ENCODE measurements around the gene ADGRG3.
A peak's percentile ranks its signal among the peaks of the same experiment; 100 is the strongest.

ADGRG3 gene, protein sequence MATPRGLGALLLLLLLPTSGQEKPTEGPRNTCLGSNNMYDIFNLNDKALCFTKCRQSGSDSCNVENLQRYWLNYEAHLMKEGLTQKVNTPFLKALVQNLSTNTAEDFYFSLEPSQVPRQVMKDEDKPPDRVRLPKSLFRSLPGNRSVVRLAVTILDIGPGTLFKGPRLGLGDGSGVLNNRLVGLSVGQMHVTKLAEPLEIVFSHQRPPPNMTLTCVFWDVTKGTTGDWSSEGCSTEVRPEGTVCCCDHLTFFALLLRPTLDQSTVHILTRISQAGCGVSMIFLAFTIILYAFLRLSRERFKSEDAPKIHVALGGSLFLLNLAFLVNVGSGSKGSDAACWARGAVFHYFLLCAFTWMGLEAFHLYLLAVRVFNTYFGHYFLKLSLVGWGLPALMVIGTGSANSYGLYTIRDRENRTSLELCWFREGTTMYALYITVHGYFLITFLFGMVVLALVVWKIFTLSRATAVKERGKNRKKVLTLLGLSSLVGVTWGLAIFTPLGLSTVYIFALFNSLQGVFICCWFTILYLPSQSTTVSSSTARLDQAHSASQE

DNA sequence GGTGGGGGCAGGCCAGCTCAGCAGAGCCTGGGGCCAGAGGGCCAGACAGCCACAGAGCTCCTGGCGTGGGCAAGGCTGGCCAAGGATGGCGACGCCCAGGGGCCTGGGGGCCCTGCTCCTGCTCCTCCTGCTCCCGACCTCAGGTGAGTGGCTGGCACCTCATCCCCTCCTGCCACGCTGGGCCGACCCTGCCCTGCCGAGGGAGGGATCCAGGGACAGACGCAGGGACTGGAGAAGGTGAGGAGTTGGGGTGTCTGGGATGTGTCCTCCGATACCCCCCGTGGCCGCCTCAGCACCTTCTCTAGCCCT is at the start of gene ADGRG3:
ADGRG3 (plus strand) TSS at position 44 of the 309 bp plus-strand sequence; CDS start at position 86, 42 bp downstream.
- DNase-seq (ENCODE audit: low spot score) (no peak), FAIRE-seq (no peak)

DNA sequence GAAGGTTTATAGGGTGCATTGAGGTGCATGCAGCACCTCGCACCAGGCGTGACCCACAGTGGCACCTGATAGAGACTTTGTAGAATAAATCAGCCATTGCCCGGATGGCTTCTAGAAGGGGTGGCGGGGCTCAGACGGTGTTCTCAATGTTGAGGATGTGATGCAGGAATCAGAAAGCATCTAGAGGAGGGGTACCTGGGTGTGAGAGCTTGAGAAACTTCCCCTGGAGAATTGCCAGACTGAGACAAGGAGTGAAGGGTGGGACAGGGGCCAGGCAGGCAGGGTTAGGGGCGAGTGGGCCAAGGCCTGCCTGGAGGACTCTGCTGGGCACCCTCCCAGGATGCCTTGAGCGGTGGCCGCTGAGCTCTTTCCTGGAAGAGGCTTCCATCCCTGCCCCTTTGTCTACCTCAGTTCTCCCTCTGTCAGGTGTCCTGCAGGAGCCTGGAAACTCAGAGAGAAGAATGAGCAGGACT is 48.9 kb upstream of the ADGRG3 start:
- no peak for DNase-seq (ENCODE audit: low spot score)
- no peak for FAIRE-seq

DNA sequence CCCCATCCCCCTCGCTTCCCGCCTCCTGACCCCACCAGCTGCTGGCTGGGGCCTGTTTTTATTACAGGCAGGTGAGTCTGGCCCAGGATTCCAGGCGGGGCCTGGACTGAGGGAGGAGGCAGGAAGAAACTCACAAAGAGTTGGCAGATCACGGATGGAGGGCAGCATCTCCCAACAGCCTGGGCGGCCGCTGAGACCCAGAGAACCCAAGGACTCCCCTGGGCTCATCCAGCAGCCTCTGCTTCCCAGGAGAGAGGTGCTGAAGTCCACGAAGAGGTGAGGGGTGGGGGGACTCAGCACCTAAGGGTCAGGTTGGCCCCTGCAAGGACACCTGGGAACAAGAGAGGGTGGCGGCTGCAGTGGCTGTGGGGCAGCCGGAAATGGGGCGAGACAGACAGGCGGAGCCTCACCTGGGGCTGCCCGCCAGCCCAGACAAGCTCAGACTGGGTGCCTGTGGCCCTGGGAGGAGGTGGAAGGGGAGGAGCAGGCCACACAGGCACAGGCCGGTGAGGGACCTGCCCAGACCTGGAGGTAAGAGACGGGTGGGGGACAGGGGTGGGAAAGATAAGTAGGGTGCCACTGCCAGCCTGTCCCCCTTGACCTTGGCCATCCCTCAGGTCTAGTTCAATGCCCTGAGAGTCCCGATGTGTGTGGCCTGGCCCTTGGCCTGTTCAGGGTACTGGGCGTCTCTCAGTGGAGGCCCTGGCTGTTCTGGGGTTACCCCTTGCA is 48.3 kb upstream of the ADGRG3 start:
- FAIRE-seq: no peak
- DNase-seq (ENCODE audit: low spot score): peak; percentile 38

- FAIRE-seq (no peak), DNase-seq (ENCODE audit: low spot score) (no peak)
Measured at GRCh38 chr16:57620335-57621231, 47.5 kb upstream of the ADGRG3 start.

DNA sequence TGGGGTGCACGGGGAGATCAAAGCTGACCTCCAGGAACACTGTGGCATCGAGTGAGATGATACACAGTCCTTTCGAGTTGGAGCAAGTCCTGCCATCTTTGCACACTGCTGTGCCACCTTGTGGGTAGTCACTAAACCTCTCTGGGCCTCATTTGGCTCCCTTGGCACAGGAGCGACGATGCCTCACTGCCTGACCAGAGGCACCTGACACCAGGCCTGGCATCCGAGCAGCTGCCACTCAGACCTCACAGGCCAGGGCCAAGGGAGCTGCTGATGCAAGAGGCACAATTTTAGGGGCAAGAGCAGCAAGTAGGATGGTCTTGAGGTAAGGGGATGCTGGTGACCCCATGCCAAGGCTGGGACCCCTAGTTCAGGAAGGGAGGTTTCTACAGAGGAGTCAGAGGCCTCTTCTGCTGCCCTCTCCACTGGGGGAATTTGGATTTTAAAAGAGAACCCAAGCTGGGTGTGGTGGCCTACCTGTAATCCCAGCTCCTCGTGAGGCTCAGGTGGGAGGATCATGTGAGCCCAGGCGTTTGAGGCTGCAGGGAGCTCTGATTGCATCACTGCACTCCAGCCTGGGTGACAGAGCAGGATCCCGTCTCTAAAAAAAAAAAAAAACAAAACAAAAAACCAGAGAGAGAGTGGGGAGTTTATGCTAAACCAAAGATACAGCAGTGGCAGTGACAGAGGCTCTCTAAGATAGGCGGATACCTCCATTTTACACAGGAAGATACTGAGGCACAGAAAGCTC is 46.4 kb upstream of the ADGRG3 start:
- no peak for DNase-seq (ENCODE audit: low spot score)
- no peak for FAIRE-seq

DNA sequence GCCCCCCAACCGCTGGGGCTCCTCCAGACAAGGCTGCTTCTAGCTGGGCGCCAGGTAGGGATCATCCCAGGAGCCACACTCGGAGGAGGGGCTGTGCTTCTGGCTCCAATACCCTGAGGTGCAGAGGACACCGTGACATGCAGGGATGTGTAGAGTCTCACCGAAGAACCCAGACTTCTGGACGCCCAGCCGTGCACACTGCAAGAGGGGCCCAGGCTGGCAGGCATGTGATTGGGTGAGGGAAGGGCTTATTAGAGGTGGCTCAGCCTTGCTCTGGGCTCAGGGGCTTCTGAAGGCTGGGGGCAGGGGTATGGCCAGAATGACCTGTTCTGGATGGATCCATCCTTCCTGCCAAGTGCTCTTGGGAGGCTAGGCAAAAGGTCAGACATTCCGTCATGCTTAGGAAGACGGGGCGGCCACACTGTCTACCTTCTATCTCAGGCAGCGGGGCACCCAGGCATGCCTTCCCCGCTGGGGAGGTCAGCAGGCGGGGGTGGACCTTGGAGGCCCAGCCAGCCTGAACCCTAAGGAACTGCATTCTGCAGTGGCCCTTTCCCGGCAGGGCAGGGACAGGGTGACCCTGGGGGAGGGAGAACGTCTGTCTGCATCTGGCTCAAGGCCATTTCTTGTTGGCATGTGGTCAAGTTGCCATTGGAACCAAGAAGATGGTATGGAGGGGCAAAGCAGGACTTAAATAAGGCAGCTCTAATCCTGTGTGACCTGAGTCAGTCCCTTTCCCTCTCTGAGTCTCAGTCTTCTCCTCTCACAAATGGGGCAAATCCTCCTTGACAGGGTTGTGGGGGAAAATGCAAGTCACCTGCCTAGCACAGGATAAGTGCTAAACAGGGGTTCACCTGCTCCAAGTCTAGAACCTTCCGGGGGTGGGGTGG is 45.5 kb upstream of the ADGRG3 start:
- no peak for FAIRE-seq
- DNase-seq (ENCODE audit: low spot score): no peak

DNA sequence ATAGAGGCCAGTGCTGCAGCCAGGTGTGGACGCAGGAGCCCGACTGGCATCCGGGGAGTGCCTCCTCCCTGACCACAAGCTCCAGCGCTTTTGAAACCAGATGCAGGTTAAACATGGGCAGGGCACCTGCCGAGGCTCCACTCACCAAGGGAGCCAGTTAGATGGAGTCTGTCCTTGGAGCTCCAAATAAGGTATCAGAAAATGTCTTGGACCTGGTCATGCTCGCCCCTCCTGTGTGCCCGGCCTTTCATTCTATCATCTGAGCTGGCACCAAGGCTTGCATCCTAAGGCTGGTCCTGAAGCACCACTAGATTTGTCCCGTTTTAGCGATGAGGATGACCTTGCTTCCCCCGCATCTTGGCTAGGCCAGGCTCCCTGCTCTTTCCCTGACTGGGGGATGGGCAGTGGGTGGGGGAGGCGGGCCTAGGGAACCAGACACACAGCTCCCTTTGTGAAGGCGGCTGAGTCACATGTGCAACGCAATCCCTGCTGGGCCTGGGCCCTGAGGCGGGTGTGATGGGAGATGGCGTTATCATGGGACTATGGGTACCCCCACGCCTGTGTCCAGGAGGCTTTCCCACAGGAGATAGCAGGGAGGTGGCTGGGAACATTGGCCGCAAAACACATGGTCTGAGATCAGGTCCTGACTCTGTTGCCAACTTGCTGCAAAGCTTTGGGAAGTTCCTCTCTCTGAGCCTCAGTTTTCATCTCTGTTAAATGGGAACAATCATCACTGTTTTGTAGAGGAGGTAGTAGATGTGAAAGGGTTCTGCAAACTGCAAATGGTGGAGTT is 44.7 kb upstream of the ADGRG3 start:
- FAIRE-seq (peak; percentile 90), DNase-seq (ENCODE audit: low spot score) (peak; percentile 86)

- no peak for DNase-seq (ENCODE audit: low spot score)
- FAIRE-seq: no peak
Measured at GRCh38 chr16:57624044-57624688, 43.9 kb upstream of the ADGRG3 start.

DNA sequence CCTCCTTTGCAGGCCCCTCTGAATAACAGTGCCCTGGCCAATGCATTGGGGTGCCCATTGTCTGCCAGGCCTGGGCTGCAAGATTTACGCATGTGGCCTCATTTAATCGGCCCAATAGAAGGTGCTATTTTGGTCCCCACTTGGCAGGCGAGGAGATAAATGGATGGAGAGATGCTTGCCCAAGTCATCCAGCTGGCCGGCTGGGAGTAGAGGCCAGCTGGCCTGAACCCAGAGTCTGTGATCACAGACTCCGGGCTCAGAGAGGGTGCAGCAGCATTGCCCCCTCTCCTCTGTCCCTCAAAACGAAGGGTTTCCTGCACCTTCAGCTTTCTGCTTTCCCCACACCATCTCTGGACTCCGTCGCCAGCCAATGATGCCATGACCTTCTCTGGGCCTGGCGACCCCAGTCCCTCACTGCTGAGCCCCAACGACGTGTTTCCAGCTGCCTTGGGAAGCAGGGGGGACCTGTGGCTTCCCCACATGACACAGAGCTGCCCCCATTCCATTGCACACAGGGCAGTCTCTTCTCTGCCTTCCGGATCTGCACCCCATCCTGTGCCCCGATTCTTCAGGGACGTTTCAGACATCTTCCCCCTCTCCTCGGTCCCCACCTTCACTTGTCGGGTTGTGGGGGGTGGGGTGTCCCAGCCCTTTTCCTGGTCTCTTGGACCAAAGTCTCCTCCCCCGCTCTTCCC is 43.2 kb upstream of the ADGRG3 start:
- FAIRE-seq (no peak), DNase-seq (ENCODE audit: low spot score) (no peak)

- peak; percentile 9 for FAIRE-seq
- no peak for DNase-seq (ENCODE audit: low spot score)
Measured at GRCh38 chr16:57626420-57627170, 41.5 kb upstream of the ADGRG3 start.

- DNase-seq (ENCODE audit: low spot score) (peak; percentile 69), FAIRE-seq (peak; percentile 23)
Measured at GRCh38 chr16:57627184-57627871, 40.8 kb upstream of the ADGRG3 start.

- peak; percentile 96 for DNase-seq (ENCODE audit: low spot score)
- FAIRE-seq: peak; percentile 97
Measured at GRCh38 chr16:57628008-57628781, 39.9 kb upstream of the ADGRG3 start, which contains the start of gene ADGRG1. ADGRG1 (plus strand) TSS chr16:57628630; CDS start chr16:57650288, 21,658 bp downstream.

DNA sequence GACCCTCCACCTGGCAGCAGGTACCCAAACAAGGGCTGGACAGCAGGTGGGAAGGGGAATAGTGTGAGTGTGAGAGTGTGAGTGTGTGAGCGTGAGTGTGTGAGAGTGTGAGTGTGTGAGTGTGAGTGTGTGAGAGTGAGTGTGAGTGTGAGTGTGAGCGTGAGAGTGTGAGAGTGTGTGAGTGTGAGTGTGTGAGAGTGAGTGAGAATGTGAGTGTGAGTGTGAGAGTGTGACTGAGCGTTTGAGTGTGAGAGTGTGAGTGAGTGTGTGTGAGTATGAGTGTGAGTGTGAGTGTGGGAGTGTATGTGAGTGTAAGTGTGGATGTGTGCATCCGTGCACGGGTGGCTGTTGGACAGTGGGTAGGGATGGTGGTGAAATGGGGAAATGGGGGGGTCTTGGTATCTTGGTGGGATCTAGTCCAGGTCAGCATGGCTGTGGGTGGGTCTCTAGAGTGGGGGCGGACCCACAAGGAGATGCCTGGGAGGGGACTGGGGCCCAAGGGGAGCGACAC is 39.3 kb upstream of the ADGRG3 start:
- FAIRE-seq (no peak), DNase-seq (ENCODE audit: low spot score) (no peak)

DNA sequence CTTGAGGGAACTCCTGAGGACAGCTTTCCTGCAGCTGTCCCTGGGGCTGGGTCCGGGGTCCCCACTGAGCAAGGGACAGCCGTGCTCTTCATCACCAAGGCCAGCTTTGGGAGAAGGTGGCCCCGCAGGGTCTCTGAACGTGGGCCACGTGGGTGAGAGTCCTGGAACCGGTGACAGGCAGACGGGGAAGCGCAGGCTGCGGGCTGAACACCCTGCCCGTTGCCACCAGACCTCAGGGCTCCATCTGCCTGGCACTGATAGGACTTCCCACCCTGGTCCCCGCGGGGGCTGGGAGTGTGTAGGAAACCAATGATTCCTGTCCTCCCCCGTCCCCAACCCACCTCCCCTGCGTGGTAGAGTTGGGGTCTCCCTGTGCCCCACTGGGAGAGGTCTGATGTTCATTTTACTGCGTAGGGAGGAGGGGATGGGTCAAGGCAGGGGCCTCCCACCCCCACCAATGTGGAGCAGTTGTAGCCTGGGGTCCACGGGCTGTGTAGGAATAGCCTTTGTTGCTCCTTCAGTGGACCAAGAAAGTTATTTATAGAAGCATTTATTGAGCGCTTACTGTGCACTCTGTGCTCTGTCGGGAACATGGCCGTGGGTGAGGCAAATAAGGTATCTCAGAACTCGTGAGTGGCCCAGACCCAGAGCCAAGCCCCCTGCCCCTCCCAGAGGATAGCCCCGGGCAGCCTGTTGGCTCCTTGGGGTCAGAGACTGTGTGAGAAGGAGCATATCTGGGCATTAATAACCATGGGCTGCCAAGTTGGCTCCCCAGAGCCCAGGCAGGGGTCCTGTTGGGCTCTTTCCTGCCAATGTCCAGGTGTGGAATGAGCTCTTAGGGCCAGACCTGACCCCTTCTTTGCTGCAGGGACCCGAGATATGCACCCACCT is 38.3 kb upstream of the ADGRG3 start:
- FAIRE-seq (no peak), DNase-seq (ENCODE audit: low spot score) (no peak)
